Measurements from ENCODE around the gene EIF1AY.

EIF1AY gene

GRCh38 chrY:20575531-20576121 is at the start of gene EIF1AY:
EIF1AY (plus strand) TSS chrY:20575776; CDS start chrY:20575872, 96 bp downstream.
- TF ChIP-seq, protein P1, sequence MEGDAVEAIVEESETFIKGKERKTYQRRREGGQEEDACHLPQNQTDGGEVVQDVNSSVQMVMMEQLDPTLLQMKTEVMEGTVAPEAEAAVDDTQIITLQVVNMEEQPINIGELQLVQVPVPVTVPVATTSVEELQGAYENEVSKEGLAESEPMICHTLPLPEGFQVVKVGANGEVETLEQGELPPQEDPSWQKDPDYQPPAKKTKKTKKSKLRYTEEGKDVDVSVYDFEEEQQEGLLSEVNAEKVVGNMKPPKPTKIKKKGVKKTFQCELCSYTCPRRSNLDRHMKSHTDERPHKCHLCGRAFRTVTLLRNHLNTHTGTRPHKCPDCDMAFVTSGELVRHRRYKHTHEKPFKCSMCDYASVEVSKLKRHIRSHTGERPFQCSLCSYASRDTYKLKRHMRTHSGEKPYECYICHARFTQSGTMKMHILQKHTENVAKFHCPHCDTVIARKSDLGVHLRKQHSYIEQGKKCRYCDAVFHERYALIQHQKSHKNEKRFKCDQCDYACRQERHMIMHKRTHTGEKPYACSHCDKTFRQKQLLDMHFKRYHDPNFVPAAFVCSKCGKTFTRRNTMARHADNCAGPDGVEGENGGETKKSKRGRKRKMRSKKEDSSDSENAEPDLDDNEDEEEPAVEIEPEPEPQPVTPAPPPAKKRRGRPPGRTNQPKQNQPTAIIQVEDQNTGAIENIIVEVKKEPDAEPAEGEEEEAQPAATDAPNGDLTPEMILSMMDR (IDR thresholded peaks at IDR 0.05; ENCODE audit: extremely low read depth, missing control alignments), result no peak
- DNase-seq (ENCODE audit: low spot score), result peak; percentile 70

GRCh38 chrY:20528435-20528834 is 47.1 kb upstream of the EIF1AY start:
- DNase-seq (ENCODE audit: low spot score), result no peak
- TF ChIP-seq, protein P1 (IDR thresholded peaks at IDR 0.05; ENCODE audit: extremely low read depth, missing control alignments), result no peak

GRCh38 chrY:20538186-20538585 is 37.4 kb upstream of the EIF1AY start:
- TF ChIP-seq, protein P1 (IDR thresholded peaks at IDR 0.05; ENCODE audit: extremely low read depth, missing control alignments), result no peak

DNA sequence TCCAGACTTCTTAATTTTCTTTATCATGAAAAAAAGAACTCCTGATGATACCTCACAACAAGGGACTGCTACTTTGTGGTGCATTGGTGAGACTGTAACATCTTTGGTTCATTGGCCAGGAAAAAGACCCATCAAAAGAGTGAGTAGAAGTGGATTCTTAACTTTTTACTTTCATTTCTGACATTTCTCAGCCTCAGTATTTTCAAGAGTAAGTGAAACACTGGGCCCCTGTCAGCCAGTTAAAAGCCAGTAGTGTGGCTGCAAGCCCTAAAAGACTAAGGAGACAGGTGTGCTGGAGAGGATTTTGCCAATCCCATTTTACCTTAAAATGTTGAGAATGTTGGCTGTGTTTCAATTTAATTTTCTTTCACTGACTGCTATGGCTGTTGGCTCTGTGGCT is 36.6 kb upstream of the EIF1AY start:
- TF ChIP-seq, protein P1 (IDR thresholded peaks at IDR 0.05; ENCODE audit: extremely low read depth, missing control alignments), result no peak
- DNase-seq (ENCODE audit: low spot score), result peak; percentile 7

More at GRCh38 chrY:20538186-20538585, 37.4 kb upstream of the EIF1AY start:
- no peak for DNase-seq (ENCODE audit: low spot score)

DNA sequence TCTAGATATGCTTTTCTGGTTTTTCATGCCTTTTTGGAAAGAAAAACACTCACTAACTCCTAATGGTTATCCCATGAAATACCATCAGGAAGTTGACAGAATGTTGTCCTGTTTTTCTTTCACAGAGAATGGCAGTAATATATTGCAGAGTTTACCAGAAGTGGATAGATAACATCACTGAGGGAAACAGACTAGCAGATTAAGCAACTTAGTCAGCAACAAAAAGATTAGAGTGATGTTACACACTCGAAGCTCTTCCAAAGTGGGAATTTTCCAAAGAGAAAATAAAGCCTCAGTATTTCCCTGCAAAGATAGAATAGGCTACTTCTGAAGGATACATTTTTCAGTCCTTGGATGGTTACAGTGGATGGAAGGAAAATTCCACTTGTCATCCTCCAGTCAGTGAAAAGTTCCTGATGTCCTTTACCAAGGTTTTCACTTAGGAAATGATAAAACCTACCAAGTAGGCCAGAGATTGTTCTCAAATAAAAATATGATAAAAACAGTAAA is 31.1 kb upstream of the EIF1AY start:
- TF ChIP-seq, protein P1 (IDR thresholded peaks at IDR 0.05; ENCODE audit: extremely low read depth, missing control alignments), result no peak
- DNase-seq (ENCODE audit: low spot score), result no peak

DNA sequence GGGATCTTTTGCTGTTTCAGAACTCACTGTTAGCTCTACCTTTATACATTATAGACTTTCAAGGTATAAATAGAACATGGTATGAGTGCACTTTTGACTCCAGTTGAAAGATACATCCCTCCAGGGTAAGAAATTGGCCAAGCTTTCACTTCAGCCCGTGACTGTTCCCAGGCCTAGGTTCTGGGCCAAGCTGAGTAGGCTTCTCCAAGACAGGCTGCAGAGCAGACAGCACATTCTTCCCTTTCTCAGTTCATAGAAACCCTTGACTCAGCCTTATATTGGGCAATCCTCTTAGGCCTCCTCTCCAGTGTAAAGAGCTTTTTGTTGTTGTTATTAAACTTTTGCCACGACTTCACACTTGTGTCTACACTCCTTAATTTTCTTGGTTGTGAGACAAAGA is 29.5 kb upstream of the EIF1AY start:
- TF ChIP-seq, protein P1 (IDR thresholded peaks at IDR 0.05; ENCODE audit: extremely low read depth, missing control alignments), result no peak
- no peak for DNase-seq (ENCODE audit: low spot score)

DNA sequence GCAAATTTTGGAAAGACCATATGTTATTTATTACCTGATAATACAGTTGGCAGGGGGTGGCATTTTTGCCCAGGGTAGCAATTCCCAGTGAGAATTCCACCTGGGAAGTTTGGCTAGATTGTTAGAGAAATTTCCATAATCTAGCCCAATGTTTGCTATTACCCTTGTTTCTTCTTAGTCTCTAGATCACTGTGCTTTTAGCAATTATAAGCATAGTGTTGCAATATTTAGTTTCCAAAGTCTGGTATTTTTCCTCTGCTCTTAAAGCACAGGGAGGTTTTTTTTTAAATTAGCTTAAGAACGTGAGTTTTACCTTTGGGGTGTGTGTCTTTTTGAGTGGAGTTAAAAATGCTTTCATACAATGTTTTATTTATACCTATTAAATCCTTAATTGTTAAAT is 26.3 kb upstream of the EIF1AY start:
- DNase-seq (ENCODE audit: low spot score), result no peak

More for the DNA sequence above, 26.3 kb upstream of the EIF1AY start:
- TF ChIP-seq, protein P1 (IDR thresholded peaks at IDR 0.05; ENCODE audit: extremely low read depth, missing control alignments), result no peak
